PFSK-1 (cell line): ENCODE measurements around the gene TAOK2.

Experiments used
- POLR2AphosphoS5 ChIP-seq: IDR thresholded peaks from 2 replicates; pipeline ENCODE4 v1.6.1; 2012; ENCODE audit warnings: low read depth, mild to moderate bottlenecking, control low read depth, low read length, moderate library complexity
- REST ChIP-seq, 2 experiments: IDR thresholded peaks; 2 replicates each; pipeline versions ENCODE4 v1.6.1 to v1.8.0; 2011 to 2012; ENCODE audit warnings: low read depth in 2 of 2, low read length in 2 of 2, control low read depth in 1 of 2, inconsistent platforms in 1 of 2, mild to moderate bottlenecking in 1 of 2, moderate library complexity in 1 of 2; ENCODE audit not compliant: insufficient read depth in 1 of 2
- SIN3A ChIP-seq: IDR thresholded peaks from 2 replicates; pipeline ENCODE4 v1.6.1; 2012; ENCODE audit warnings: mild to moderate bottlenecking, low read length, moderate library complexity, borderline replicate concordance; ENCODE audit not compliant: insufficient read depth
- TAF1 ChIP-seq: IDR thresholded peaks from 2 replicates; pipeline ENCODE4 v1.6.1; 2012; ENCODE audit warnings: low read length, control low read depth, borderline replicate concordance; ENCODE audit not compliant: insufficient read depth

GRCh38 chr16:29995911-29996765 lies 22.5 kb downstream of the TAOK2 start, which contains the start of gene INO80E:
- TF ChIP-seq POLR2AphosphoS5 (no peak; the same call in 1 of the 2 replicates), TAF1 (peak; percentile 84; the same call in 1 of the 2 replicates), REST (IDR thresholded peaks at IDR 0.05; ENCODE audit: insufficient read depth in 1 of 2, low read depth in 2 of 2, low read length in 2 of 2) (peak in 1 of 2 experiments; percentile 8; a peak in 1 of 4 replicates), SIN3A (no peak)
